ENCODE results near the gene CACNA1C.

- TF ChIP-seq CTCF (IDR thresholded peaks at IDR 0.05) (no peak), POLR2A (IDR thresholded peaks at IDR 0.05) (no peak)
Measured at GRCh38 chr12:2168808-2169207, 116.0 kb downstream of the CACNA1C start.
